NCI-H187 (cell line): Measurements from ENCODE around the gene PDZD2.
"Not testable (repeated sequence)": the region's sequence is repeated elsewhere in the genome, so short reads cannot be mapped to it uniquely, and the experiment has no call there.

Source experiments
- DNase-seq, 2 experiments: peaks; one replicate each; lab custom pipeline; 2025; lab: John Stamatoyannopoulos, UW

PDZD2 gene

DNA sequence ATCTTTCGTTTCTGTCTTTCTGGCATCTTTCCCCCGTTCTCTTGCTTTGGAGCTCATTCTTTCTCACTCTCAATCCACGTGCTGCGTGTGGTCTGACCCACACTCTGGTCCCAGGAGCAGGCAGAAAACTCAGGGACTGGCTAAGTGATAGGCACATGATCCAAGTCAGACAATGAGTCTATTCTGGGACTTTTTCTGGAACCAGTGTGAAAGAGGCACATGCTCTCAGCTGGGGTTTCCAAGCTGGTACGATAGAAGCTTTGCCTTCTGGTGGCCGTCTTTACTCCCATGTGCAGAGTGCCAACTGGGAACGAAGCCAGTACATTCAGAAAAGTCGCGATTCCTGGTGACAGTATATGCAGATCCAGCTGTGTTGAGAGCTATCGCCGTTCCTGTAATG, 94.4 kb downstream of the PDZD2 start:
- DNase-seq: no peak

GRCh38 chr5:31736127-31736526, 97.2 kb downstream of the PDZD2 start:
- DNase-seq: no peak

DNA sequence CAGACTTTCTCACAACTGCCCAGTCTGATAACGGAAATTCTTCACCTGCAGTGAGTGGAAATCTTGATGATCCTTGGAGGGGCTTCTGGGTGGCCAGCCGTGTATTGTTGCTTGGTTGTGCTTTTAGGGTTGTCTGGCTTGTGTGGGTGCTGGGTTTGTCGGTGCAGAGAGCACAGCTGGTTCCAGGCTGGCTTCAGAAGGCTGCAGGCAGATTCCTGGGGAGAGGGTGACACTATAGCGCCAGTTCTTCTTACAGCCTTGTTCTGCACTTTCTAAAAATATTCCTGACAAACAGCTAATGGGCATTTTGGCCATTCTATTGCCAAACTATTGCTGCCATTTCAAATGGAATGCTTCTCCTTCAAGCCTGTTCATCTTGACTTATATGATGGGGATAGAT, 99.3 kb downstream of the PDZD2 start:
- no peak for DNase-seq

DNA sequence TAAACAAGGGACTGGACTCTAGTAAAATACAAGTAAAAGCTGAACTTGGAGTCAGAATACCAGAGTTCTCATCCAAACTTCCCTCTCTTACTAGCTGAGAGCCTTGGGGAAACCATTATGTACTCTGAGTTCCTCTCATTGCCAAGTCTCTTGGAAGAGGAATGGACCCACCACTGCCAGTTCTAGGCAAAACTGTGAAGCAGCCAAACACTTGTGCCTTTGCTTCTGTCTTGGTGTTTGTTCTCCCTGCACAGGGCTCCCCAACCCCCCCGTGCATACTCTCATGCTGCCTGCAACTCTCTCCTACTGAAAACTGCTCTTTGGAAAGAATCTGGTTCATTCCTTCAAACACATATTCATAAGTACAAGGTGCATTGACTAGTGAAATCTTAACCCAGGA, 102.6 kb downstream of the PDZD2 start:
- DNase-seq: no peak

DNA sequence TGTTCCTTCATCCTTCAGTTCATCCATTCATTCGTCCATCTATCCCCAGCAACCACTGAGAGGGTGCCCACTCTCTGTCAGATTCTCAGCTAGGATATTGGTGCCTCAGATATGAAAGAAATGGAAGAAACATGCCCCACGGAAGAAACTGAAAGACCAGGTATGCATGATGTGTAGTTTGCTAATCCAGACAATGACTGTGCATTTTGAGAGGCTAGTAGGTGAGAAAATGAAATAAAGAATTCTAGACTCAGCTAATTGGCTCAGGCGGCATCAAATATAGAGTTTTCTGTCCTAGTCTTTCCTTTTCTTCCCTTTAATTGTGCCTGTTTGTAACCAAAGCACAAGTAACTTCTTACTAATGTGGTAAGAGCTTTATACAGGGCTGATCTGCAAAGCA, 104.7 kb downstream of the PDZD2 start:
- no peak for DNase-seq

GRCh38 chr5:31748458-31749172, 109.7 kb downstream of the PDZD2 start:
- DNase-seq: no peak

DNA sequence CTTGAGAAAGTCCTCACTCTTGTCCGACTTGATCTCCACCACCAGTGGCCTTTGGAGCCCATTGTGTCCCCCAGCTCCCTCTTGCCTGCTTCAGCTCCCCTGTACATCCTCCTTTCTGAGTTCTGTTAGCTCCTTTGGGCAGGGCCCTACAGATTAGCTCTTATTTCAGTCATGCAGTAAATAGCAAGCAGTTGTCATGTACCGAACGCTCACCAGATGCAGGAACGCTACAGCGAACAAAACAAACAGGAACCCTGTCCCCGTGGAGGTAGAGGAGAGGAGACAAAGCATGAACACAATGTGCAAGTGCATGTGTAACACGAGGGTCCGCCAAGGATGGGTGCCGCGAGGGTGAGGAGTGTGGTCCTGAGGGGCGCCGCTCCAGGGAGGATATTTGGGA, 111.3 kb downstream of the PDZD2 start:
- no peak for DNase-seq

DNA sequence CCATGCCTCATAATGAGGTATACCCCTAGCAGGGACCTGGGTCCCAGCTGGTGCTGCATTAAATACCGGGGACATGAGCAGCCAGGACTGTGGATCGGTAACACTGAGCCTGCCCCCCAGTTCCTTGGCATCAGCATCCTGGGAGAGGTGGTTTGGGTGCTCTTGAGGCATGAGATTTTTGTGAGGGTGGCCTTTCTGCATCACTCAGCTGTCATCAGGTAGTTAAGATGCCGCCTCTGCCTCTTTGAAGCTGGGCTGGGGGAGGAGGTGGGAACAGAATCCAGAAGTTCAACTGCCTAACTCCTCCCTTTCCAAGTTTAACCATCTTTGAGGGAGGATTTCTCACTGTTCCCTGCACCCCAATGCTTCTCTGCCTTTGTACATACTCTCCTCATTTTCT, 112.7 kb downstream of the PDZD2 start:
- DNase-seq: no peak

DNA sequence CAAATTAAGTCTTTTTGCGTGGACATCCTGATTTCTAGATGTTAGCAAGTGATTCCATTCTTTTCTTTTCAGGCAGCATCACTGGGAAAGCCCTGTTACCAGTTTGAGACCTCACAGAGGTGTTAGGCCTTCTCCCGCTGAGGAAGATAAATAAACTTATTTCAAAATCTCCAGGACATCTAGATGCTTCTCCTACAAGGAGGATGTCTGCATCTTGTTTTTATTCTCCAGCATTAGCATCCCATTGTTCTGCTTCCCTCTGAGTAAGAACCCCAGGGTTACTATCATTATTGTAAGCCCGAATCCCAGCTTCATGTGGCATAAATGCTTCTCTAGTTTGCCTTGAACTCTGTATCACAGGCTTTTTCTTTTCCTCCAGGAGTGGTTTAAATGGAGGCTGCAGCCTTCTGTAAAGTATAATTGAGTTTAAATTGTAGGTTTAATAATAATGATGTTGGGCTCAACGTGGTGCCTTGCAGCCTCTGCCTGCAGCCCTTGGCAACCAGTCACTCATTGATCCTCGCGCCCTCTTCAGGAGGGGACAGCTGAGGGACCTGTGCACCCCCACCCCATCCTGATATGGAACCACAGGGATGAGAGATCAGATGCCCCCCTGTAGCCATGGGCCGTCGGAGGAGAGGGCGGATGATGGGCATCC, 114.9 kb downstream of the PDZD2 start:
- DNase-seq: no peak

- no peak for DNase-seq
Observed at GRCh38 chr5:31754358-31754704, 115.4 kb downstream of the PDZD2 start.

DNA sequence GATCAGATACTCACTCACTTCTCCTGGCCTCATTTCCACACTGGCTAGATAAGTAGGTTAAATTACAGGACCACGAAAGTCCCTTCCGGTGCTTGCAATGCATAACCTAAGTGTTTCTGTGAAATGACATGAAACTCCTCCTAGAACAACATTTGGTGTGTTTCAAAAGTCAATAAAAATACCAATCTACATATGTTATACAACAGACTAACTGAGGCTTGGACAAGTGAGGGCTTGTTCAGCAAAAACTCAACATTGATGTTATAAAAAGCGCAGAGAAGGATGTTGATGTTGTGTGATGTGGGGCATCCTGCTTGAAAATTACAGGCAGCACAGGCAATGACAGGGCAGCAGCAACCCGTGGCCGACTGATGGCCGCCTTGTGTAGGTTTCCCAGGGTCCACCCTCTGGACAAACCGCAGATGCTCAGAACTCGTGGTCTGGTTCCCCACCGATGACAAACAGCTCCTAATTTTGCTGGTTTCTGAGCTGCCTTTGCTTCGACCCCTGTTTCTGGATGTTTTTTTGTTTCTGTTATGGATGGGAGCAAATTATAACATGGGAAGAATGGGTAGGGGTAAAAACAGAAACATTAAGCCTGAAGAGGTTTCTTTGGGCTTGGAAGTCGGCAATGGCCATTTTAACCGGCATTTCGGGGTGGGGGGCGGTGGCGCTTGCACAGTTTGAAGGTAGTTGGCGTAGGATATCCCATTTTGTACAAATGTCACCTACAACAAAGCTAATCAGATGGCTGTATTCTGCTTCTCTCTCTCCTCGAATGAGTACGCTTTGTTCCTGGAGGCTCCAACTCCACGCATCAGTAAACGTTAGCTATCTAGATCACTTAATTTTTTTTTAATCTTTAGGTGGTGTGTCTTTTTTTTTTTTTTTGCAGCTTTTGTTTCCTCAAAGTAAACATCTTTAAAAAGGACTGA, 116.1 kb downstream of the PDZD2 start:
- no peak for DNase-seq

DNA sequence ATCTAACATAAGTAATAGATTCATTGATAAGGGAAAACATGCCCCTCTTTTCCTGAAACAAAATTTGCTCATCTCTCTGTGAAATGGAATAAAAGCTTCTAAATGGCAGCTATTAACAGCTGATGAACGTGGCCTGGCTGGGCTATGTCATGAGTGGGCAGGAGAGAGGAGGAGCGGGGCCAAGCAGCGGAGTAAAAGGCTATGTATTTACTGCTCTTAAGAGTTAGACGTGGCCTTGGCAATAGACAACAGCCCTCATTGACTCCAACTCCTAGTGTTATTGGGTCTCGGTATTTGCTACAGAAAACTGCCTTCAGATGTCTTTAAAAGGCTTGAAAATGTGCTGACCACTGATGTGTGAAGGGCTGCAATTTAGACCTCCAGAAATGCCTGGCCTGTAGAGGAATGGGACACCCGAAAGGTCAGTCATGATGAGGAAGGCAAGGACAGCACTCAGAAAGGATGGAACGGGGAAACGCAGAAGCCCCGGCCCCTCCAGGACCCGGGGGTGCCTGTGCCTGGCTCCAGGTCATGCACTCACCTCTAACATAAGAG, 116.8 kb downstream of the PDZD2 start:
- DNase-seq: no peak

- no peak for DNase-seq
Observed at GRCh38 chr5:31757806-31758205, 118.9 kb downstream of the PDZD2 start.

- DNase-seq: no peak
Observed at GRCh38 chr5:31758803-31759425, 120.0 kb downstream of the PDZD2 start.

GRCh38 chr5:31759925-31760324, 121.0 kb downstream of the PDZD2 start:
- DNase-seq: no peak

- DNase-seq: no peak
Observed at GRCh38 chr5:31761877-31762276, 122.9 kb downstream of the PDZD2 start.

GRCh38 chr5:31763424-31763823, 124.5 kb downstream of the PDZD2 start:
- no peak for DNase-seq

- DNase-seq: not testable (repeated sequence)
Observed at GRCh38 chr5:31764687-31765086, 125.8 kb downstream of the PDZD2 start.

- no peak for DNase-seq
Observed at GRCh38 chr5:31767335-31768031, 128.6 kb downstream of the PDZD2 start.

- no peak for DNase-seq
Observed at GRCh38 chr5:31768046-31768445, 129.1 kb downstream of the PDZD2 start.

DNA sequence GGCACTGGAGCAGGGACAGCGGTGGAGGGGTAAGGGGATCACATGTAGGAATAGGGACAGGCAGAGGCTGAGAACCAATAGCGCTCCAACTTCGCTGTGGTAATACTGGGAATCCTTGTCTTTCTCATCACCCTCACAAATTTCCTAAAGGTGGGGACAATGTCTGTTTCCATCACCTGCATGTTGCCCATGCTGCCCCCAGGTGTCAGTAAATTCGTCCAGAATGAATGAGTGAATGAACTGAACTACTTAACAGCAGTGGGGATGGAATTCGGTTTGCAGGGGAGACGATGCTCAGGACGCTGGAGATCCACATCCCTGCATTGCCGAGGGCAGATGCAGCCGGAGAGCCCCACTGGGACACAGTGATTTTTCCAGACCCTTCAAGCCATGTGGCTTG, 129.9 kb downstream of the PDZD2 start:
- DNase-seq: no peak

DNA sequence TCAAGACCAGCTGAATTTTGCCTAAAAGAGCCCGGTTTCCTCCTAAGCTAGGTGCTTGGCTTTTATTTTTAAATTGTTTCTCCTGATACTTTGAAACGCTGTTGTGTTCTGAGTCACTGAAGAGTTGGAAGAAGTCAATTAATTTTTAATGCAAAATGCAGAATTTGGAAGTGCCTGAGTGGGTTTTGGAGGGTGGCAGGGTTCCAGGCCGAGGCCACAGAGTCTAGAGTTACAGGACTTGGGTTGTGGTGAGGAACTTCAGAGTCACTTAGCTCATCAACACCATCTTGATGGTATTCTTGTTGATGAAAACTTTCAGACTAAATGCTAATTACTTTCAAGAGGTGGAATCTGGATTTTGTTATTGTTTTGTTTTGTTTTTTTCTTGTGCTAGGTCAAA, 130.6 kb downstream of the PDZD2 start:
- DNase-seq: no peak
